Neural cell (in vitro differentiated cells): ENCODE results near the gene NAGA. TPM values are rescaled to one million over a fixed set of nuclear protein-coding genes. Genes with fewer than 3 reads are reported as not detected.

Experiments used
- H2AFZ ChIP-seq: fragments of 200-600, 300-800 bp; sonication (generic), shearing (Covaris generic); 2 replicates; pipeline ENCODE4 v1.6.0; 2014; ENCODE audit warnings: low read depth, mild to moderate bottlenecking, antibody characterized with exemption, low read length, moderate library complexity
- H3F3A ChIP-seq: fragments of 200-600 bp; shearing (Covaris generic); 2 replicates; pipeline ENCODE4 v1.6.1; 2016; ENCODE audit warnings: mild to moderate bottlenecking, moderate library complexity, mixed read lengths, antibody characterized with exemption, low read length; ENCODE audit not compliant: insufficient read depth, poor library complexity, severe bottlenecking
- H3K27ac ChIP-seq: fragments of 200-600, 300-800 bp; sonication (generic), shearing (Covaris generic); 2 replicates; pipeline ENCODE4 v1.5.1; 2014; ENCODE audit warnings: mild to moderate bottlenecking, low read length, moderate library complexity
- H3K27me3 ChIP-seq: fragments of 300-800, 200-600 bp; sonication (generic), shearing (Covaris generic); 2 replicates; pipeline ENCODE4 v1.6.0; 2014; ENCODE audit warnings: mild to moderate bottlenecking, low read depth, low read length, moderate library complexity; ENCODE audit not compliant: insufficient read depth
- H3K36me3 ChIP-seq: fragments of 300-800, 200-600 bp; sonication (generic), shearing (Covaris generic); 2 replicates; pipeline ENCODE4 v1.5.1; 2014; ENCODE audit warnings: mild to moderate bottlenecking, antibody characterized with exemption, low read length, moderate library complexity; ENCODE audit not compliant: insufficient read depth
- H3K4me2 ChIP-seq: fragments of 300-800, 200-600 bp; sonication (generic), shearing (Covaris generic); 2 replicates; pipeline ENCODE4 v1.6.0; 2014; ENCODE audit warnings: mild to moderate bottlenecking, low read length
- H3K4me3 ChIP-seq: fragments of 300-800, 200-600 bp; sonication (generic), shearing (Covaris generic); 2 replicates; pipeline ENCODE4 v1.5.1; 2014; ENCODE audit warnings: mild to moderate bottlenecking, low read length, moderate library complexity
- H3K79me2 ChIP-seq: fragments of 200-600 bp; shearing (Covaris generic); replicated peaks from 2 replicates; pipeline ENCODE4 v1.6.0; 2014; ENCODE audit warnings: mild to moderate bottlenecking, low read length, moderate library complexity; ENCODE audit not compliant: insufficient read depth
- H3K9ac ChIP-seq: fragments of 300-800, 200-600 bp; sonication (generic), shearing (Covaris generic); 2 replicates; pipeline ENCODE4 v1.6.1; 2016; ENCODE audit warnings: mild to moderate bottlenecking, low read length, mixed read lengths
- H3K9me2 ChIP-seq: fragments of 200-600 bp; shearing (Covaris generic); 2 replicates; pipeline ENCODE4 v1.6.1; 2016; ENCODE audit warnings: mild to moderate bottlenecking, low read length, mixed read lengths; ENCODE audit not compliant: insufficient read depth
- H3K9me3 ChIP-seq: fragments of 200-600, 300-800 bp; sonication (generic), shearing (Covaris generic); 2 replicates; pipeline ENCODE4 v1.6.1; 2016; ENCODE audit warnings: mild to moderate bottlenecking, mixed run types, low read length, moderate library complexity, mixed read lengths
- H4K20me1 ChIP-seq: fragments of 200-600 bp; shearing (Covaris generic); 2 replicates; pipeline ENCODE4 v1.6.1; 2016; ENCODE audit warnings: mild to moderate bottlenecking, mixed run types; ENCODE audit not compliant: insufficient read depth
- CTCF ChIP-seq: fragments of 450-650 bp; IDR thresholded peaks from 2 replicates; pipeline ENCODE4 v1.5.1; 2014; ENCODE audit warnings: antibody characterized with exemption, mild to moderate bottlenecking, moderate library complexity; ENCODE audit not compliant: poor library complexity, severe bottlenecking
- EP300 ChIP-seq: fragments of 450-650 bp; conservative IDR thresholded peaks from 2 replicates; pipeline ENCODE4 v1.6.1; 2014; ENCODE audit warnings: antibody characterized with exemption, mild to moderate bottlenecking, moderate library complexity; ENCODE audit not compliant: poor library complexity, severe bottlenecking
- EZH2 ChIP-seq: fragments of 200-600, 300-800 bp; shearing (Covaris generic), sonication (generic); IDR thresholded peaks from 2 replicates; pipeline ENCODE4 v1.6.1; 2014; ENCODE audit warnings: antibody characterized with exemption, low read length, borderline replicate concordance, mild to moderate bottlenecking; ENCODE audit not compliant: insufficient read depth, poor library complexity, severe bottlenecking
- MXI1 ChIP-seq: fragments of 450-650 bp; conservative IDR thresholded peaks from 2 replicates; pipeline ENCODE4 v1.6.1; 2014; ENCODE audit warnings: antibody characterized with exemption, mild to moderate bottlenecking; ENCODE audit not compliant: poor library complexity, severe bottlenecking
- POLR2AphosphoS5 ChIP-seq: IDR thresholded peaks from 2 replicates; pipeline ENCODE4 v1.6.1; 2012
- RAD21 ChIP-seq: fragments of 450-650 bp; conservative IDR thresholded peaks from 2 replicates; pipeline ENCODE4 v1.6.1; 2014; ENCODE audit warnings: antibody characterized with exemption, mild to moderate bottlenecking, moderate library complexity
- REST ChIP-seq: IDR thresholded peaks from 2 replicates; pipeline ENCODE4 v1.6.1; 2012; ENCODE audit warnings: borderline replicate concordance
- SMC3 ChIP-seq: fragments of 450-650 bp; conservative IDR thresholded peaks from 2 replicates; pipeline ENCODE4 v1.6.1; 2014; ENCODE audit warnings: antibody characterized with exemption, mild to moderate bottlenecking, moderate library complexity; ENCODE audit not compliant: poor library complexity
- TAF1 ChIP-seq: IDR thresholded peaks from 2 replicates; pipeline ENCODE4 v1.6.1; 2012; ENCODE audit warnings: low read depth
- polyA plus RNA-seq: library from polyadenylated mRNA; depleted of rRNA; stranded (reverse); fragments of >200 nt; gene quantifications from 2 replicates; pipeline ENCODE4 v1.2.3, GENCODE V29; 2014

Gene NAGA
- polyA plus RNA-seq, 1 donor from 2014 or later = 8.8 TPM

- H4K20me1 ChIP-seq = no peaks in the 10 kb centered on the region
- no peaks in the 10 kb centered on the region for H3F3A ChIP-seq
- peaks cover 43% of the 10 kb centered on the region for H3K79me2 ChIP-seq
- no peak overlapping the region for H3K4me3 ChIP-seq
- H3K4me2 ChIP-seq = no peak overlapping the region
- TF ChIP-seq REST = no peak
- no peak for TF ChIP-seq POLR2AphosphoS5
- no peak for TF ChIP-seq EP300
- no peak for TF ChIP-seq MXI1
- no peak for TF ChIP-seq TAF1
- no peak for TF ChIP-seq CTCF
- TF ChIP-seq SMC3 = no peak
- no peak for TF ChIP-seq RAD21
- TF ChIP-seq EZH2 = no peak
- H3K27ac ChIP-seq = no peak overlapping the region
- H3K9me3 ChIP-seq = no peaks in the 10 kb centered on the region
- no peaks in the 10 kb centered on the region for H3K9me2 ChIP-seq
- no peak overlapping the region for H3K9ac ChIP-seq
- H3K27me3 ChIP-seq = no peaks in the 10 kb centered on the region
- H2AFZ ChIP-seq = no peak overlapping the region
- peaks cover 17% of the 10 kb centered on the region for H3K36me3 ChIP-seq
Measured at GRCh38 chr22:42086051-42086450, 15.4 kb upstream of the NAGA start.

GRCh38 chr22:42084874-42085273, 14.3 kb upstream of the NAGA start:
- H3F3A ChIP-seq = peaks cover 3% of the 10 kb centered on the region
- peaks cover 53% of the 10 kb centered on the region for H3K79me2 ChIP-seq
- TF ChIP-seq TAF1 (no peak), POLR2AphosphoS5 (no peak), CTCF (no peak), SMC3 (no peak), MXI1 (no peak), EZH2 (no peak), RAD21 (no peak), EP300 (no peak), REST (no peak)
- H3K9me3 ChIP-seq = no peaks in the 10 kb centered on the region
- no peaks in the 10 kb centered on the region for H3K27me3 ChIP-seq
- H3K9ac ChIP-seq = no peak overlapping the region
- H2AFZ ChIP-seq = no peak overlapping the region
- no peak overlapping the region for H3K4me3 ChIP-seq
- H4K20me1 ChIP-seq = no peaks in the 10 kb centered on the region
- H3K36me3 ChIP-seq = peaks cover 17% of the 10 kb centered on the region
- H3K4me2 ChIP-seq = no peak overlapping the region
- no peaks in the 10 kb centered on the region for H3K9me2 ChIP-seq
- H3K27ac ChIP-seq = no peak overlapping the region
